Effector memory CD4-positive, alpha-beta T cell (primary cell): Measurements from ENCODE around the gene CDK6.

ENCODE experiments used
- DNase-seq, 3 donors: peaks; one replicate each; pipeline ENCODE4 v3.0.0-alpha.2; 2020
- H3K27ac ChIP-seq: 2 replicates; pipeline ENCODE4 v1.7.0; 2013; ENCODE audit warnings: mild to moderate bottlenecking, low read length, moderate library complexity; ENCODE audit not compliant: insufficient read depth, poor library complexity, severe bottlenecking
- H3K27me3 ChIP-seq: replicated peaks from 2 replicates; pipeline ENCODE4 v1.7.0; 2013; ENCODE audit warnings: mild to moderate bottlenecking, low read length; ENCODE audit not compliant: insufficient read depth, control insufficient read depth, poor library complexity, severe bottlenecking
- H3K36me3 ChIP-seq: 2 replicates; pipeline ENCODE4 v1.7.0; 2013; ENCODE audit warnings: mild to moderate bottlenecking, low read length, moderate library complexity; ENCODE audit not compliant: control insufficient read depth, insufficient read depth
- H3K4me1 ChIP-seq: 2 replicates; pipeline ENCODE4 v1.7.0; 2013; ENCODE audit warnings: low read length, mild to moderate bottlenecking; ENCODE audit not compliant: control insufficient read depth, insufficient read depth, poor library complexity, severe bottlenecking
- H3K4me3 ChIP-seq: 2 replicates; pipeline ENCODE4 v1.7.0; 2013; ENCODE audit warnings: low read length, low read depth, mild to moderate bottlenecking; ENCODE audit not compliant: insufficient read depth, poor library complexity, severe bottlenecking
- H3K9me3 ChIP-seq: 2 replicates; pipeline ENCODE4 v1.7.0; 2013; ENCODE audit warnings: mild to moderate bottlenecking, low read length, moderate library complexity; ENCODE audit not compliant: control insufficient read depth

The CDK6 gene

GRCh38 chr7:92717993-92718716 lies 118.2 kb downstream of the CDK6 start:
- Histone ChIP-seq H3K27ac (peak overlapping the region; percentile 18), H3K4me3 (peak overlapping the region; percentile 46), H3K4me1 (peaks cover 9% of the 10 kb centered on the region), H3K36me3 (no peaks in the 10 kb centered on the region), H3K27me3 (no peaks in the 10 kb centered on the region), H3K9me3 (no peaks in the 10 kb centered on the region)
- peak in 2 of 3 donors; percentile 9 to 14 for DNase-seq

- Histone ChIP-seq H3K27me3 (no peaks in the 10 kb centered on the region), H3K36me3 (no peaks in the 10 kb centered on the region), H3K4me3 (peak overlapping the region; percentile 46), H3K27ac (no peak overlapping the region), H3K9me3 (no peaks in the 10 kb centered on the region), H3K4me1 (peaks cover 9% of the 10 kb centered on the region)
- DNase-seq: no peak
Observed at GRCh38 chr7:92717623-92717992, 118.8 kb downstream of the CDK6 start.

- Histone ChIP-seq H3K9me3 (no peaks in the 10 kb centered on the region), H3K4me3 (no peak overlapping the region), H3K27ac (no peak overlapping the region), H3K4me1 (peaks cover 9% of the 10 kb centered on the region), H3K36me3 (no peaks in the 10 kb centered on the region), H3K27me3 (no peaks in the 10 kb centered on the region)
- no peak for DNase-seq
Observed at GRCh38 chr7:92716825-92717580, 119.4 kb downstream of the CDK6 start.

GRCh38 chr7:92715963-92716362 lies 120.4 kb downstream of the CDK6 start:
- Histone ChIP-seq H3K9me3 (no peaks in the 10 kb centered on the region), H3K27ac (no peak overlapping the region), H3K36me3 (no peaks in the 10 kb centered on the region), H3K4me1 (peaks cover 9% of the 10 kb centered on the region), H3K27me3 (no peaks in the 10 kb centered on the region), H3K4me3 (no peak overlapping the region)
- no peak for DNase-seq

GRCh38 chr7:92714767-92715166 lies 121.6 kb downstream of the CDK6 start:
- H3K36me3 ChIP-seq: no peaks in the 10 kb centered on the region
- H3K27me3 ChIP-seq: no peaks in the 10 kb centered on the region
- DNase-seq: no peak

GRCh38 chr7:92714280-92714679 lies 122.1 kb downstream of the CDK6 start:
- DNase-seq: no peak
- Histone ChIP-seq H3K36me3 (no peaks in the 10 kb centered on the region), H3K27me3 (no peaks in the 10 kb centered on the region), H3K9me3 (no peaks in the 10 kb centered on the region), H3K4me3 (no peak overlapping the region), H3K27ac (no peak overlapping the region), H3K4me1 (peaks cover 9% of the 10 kb centered on the region)

More at GRCh38 chr7:92714767-92715166, 121.6 kb downstream of the CDK6 start:
- Histone ChIP-seq H3K27ac (no peak overlapping the region), H3K4me1 (peaks cover 9% of the 10 kb centered on the region), H3K9me3 (no peaks in the 10 kb centered on the region), H3K4me3 (no peak overlapping the region)

- no peak for DNase-seq
- no peaks in the 10 kb centered on the region for H3K36me3 ChIP-seq
- no peak overlapping the region for H3K4me3 ChIP-seq
- H3K27me3 ChIP-seq: no peaks in the 10 kb centered on the region
- H3K27ac ChIP-seq: no peak overlapping the region
- H3K4me1 ChIP-seq: no peaks in the 10 kb centered on the region
- H3K9me3 ChIP-seq: no peaks in the 10 kb centered on the region
Observed at GRCh38 chr7:92709912-92710311, 126.5 kb downstream of the CDK6 start.

- Histone ChIP-seq H3K27me3 (no peaks in the 10 kb centered on the region), H3K9me3 (no peaks in the 10 kb centered on the region), H3K36me3 (no peaks in the 10 kb centered on the region), H3K27ac (no peak overlapping the region), H3K4me1 (no peaks in the 10 kb centered on the region), H3K4me3 (no peak overlapping the region)
- no peak for DNase-seq
Observed at GRCh38 chr7:92709150-92709549, 127.2 kb downstream of the CDK6 start.

- no peaks in the 10 kb centered on the region for H3K9me3 ChIP-seq
- no peaks in the 10 kb centered on the region for H3K4me1 ChIP-seq
- no peaks in the 10 kb centered on the region for H3K36me3 ChIP-seq
- no peak for DNase-seq
- no peak overlapping the region for H3K27ac ChIP-seq
- H3K4me3 ChIP-seq: no peak overlapping the region
- H3K27me3 ChIP-seq: no peaks in the 10 kb centered on the region
Observed at GRCh38 chr7:92708111-92709042, 128.0 kb downstream of the CDK6 start.
